Stimulated activated CD8-positive, alpha-beta memory T cell treated with anti-CD3 and anti-CD28 coated beads, Interleukin-15, amount 100 ng/mL, for 1 hour (primary cell): ENCODE results near the gene CACNG5.

Source experiments
- DNase-seq: peaks from one replicate; pipeline ENCODE4 v3.0.0-alpha.2; 2020; ENCODE audit warnings: low read depth

The CACNG5 gene

GRCh38 chr17:66906321-66907278, 71.7 kb downstream of the CACNG5 start:
- DNase-seq: peak; percentile 32

- DNase-seq: no peak
These were observed 75.0 kb downstream of the CACNG5 start for GRCh38 chr17:66909804-66910373.

- no peak for DNase-seq
These were observed 75.9 kb downstream of the CACNG5 start for GRCh38 chr17:66910651-66911285.

GRCh38 chr17:66915204-66915611, 80.3 kb downstream of the CACNG5 start:
- no peak for DNase-seq

- DNase-seq: no peak
These were observed 80.9 kb downstream of the CACNG5 start for GRCh38 chr17:66915792-66916191.

GRCh38 chr17:66916946-66917345, 82.0 kb downstream of the CACNG5 start:
- DNase-seq: no peak

GRCh38 chr17:66918896-66919295, 84.0 kb downstream of the CACNG5 start:
- no peak for DNase-seq

GRCh38 chr17:66920435-66920834, 85.5 kb downstream of the CACNG5 start:
- DNase-seq: no peak

GRCh38 chr17:66920950-66921349, 86.0 kb downstream of the CACNG5 start:
- DNase-seq: no peak

GRCh38 chr17:66923886-66924285, 89.0 kb downstream of the CACNG5 start:
- DNase-seq: no peak

GRCh38 chr17:66925811-66926500, 91.0 kb downstream of the CACNG5 start:
- no peak for DNase-seq

- no peak for DNase-seq
These were observed 94.0 kb downstream of the CACNG5 start for GRCh38 chr17:66928949-66929348.

GRCh38 chr17:66929591-66929990, 94.7 kb downstream of the CACNG5 start:
- no peak for DNase-seq

- no peak for DNase-seq
These were observed 96.0 kb downstream of the CACNG5 start for GRCh38 chr17:66930933-66931332.

- DNase-seq: no peak
These were observed 97.4 kb downstream of the CACNG5 start for GRCh38 chr17:66932311-66932710.

GRCh38 chr17:66934040-66934439, 99.1 kb downstream of the CACNG5 start:
- no peak for DNase-seq
